ENCODE data around the gene SNAPC5. TPM values are rescaled to one million over a fixed set of nuclear protein-coding genes. Genes with fewer than 3 reads are reported as not detected.

SNAPC5 gene
- total RNA-seq, 2 experiments from 2014 or later, result 23.4 to 25.3 TPM

GRCh38 chr15:66452420-66452819 is 45.1 kb downstream of the SNAPC5 start:
- intact Hi-C loops (cut with micrococcal nuclease), result no loop called here
- Mint-ChIP-seq H3K9me3 (no peaks in the 10 kb centered on the region), H3K4me1 (ENCODE audit: low read depth) (peaks cover 18% of the 10 kb centered on the region), H3K27ac (no peak overlapping the region), H3K36me3 (peaks cover 17% of the 10 kb centered on the region), H3K4me3 (no peak overlapping the region), H3K27me3 (no peaks in the 10 kb centered on the region)
- CTCF ChIA-PET, result interaction anchor here (0.9 kb wide), 1 partner anchor 47 kb away, joined by 4 read pairs; no protein-coding TSS in a partner anchor
- POLR2A ChIA-PET, result no interaction called here
- no peak for DNase-seq

Small RNA genes lying within 50 kb of the gene (microRNA-seq; reads per million reads assigned to microRNA genes)
- not detected for gene MIR4512 (ENCODE audit: borderline microRNAs expressed, borderline number of aligned reads, borderline replicate concordance)

Other genes starting within 250 kb of the SNAPC5 start
- gene MEGF11, start 244.0 kb downstream of the SNAPC5 start, total RNA-seq, result not detected
- 10 to 100 TPM; 23.5 to 26.3 TPM for gene DIS3L, start 204.2 kb downstream of the SNAPC5 start, total RNA-seq
- 10 to 100 TPM; 43.2 to 45.9 TPM for gene TIPIN, start 141.1 kb downstream of the SNAPC5 start, total RNA-seq
- gene MAP2K1, start 110.8 kb downstream of the SNAPC5 start, total RNA-seq, result 10 to 100 TPM; 91.8 to 91.9 TPM
- gene RPL4, start 7.1 kb upstream of the SNAPC5 start, total RNA-seq, result 1,000 to 10,000 TPM; 5,151 to 5,211 TPM
- gene ZWILCH, start 7.6 kb upstream of the SNAPC5 start, total RNA-seq, result 10 to 100 TPM; 29.6 to 31.1 TPM
- gene LCTL, start 68.2 kb upstream of the SNAPC5 start, total RNA-seq, result not detected
- under 1 TPM; 0.07 to 0.24 TPM for gene SMAD6, start 204.5 kb upstream of the SNAPC5 start, total RNA-seq

Data from activated CD4-positive, alpha-beta memory T cell treated with anti-CD3 and anti-CD28 coated beads for 36 hours (primary cell).